Right lobe of liver (tissue), 6 donors: ENCODE data around the gene ZMIZ1. TPM values are rescaled to one million over a fixed set of nuclear protein-coding genes. Genes with fewer than 3 reads are reported as not detected.

Source experiments
- ATAC-seq, 4 donors: fragments of 200-7000 bp; cut with Tn5 transposase; one replicate each; pipeline ENCODE4 v1.9.1; 2020; ENCODE audit warnings: mild to moderate bottlenecking in 4 of 4, moderate library complexity in 4 of 4
- DNase-seq, 3 donors: peaks; one replicate each; pipeline ENCODE4 v3.0.0-alpha.2; 2020
- H3K27ac ChIP-seq, 3 donors: fragments of 200-600 bp; one replicate each; pipeline ENCODE4 v1.8.0; 2022
- H3K27me3 ChIP-seq, 2 donors: fragments of 200-600 bp; one replicate each; pipeline ENCODE4 v1.8.0; 2022
- H3K36me3 ChIP-seq, 4 donors: fragments of 200-600 bp; sonication (generic) in 1 of 4; one replicate each; pipeline versions ENCODE4 v1.5.1 to v1.8.0; 2017 to 2022; ENCODE audit warnings: control low read depth in 1 of 4
- H3K4me1 ChIP-seq, 4 donors: fragments of 200-600 bp; sonication (generic) in 1 of 4; one replicate each; pipeline versions ENCODE4 v1.5.1 to v1.8.0; 2017 to 2022; ENCODE audit warnings: control low read depth in 1 of 4
- H3K4me3 ChIP-seq, 3 donors: fragments of 200-600 bp; one replicate each; pipeline ENCODE4 v1.8.0; 2022
- H3K9me3 ChIP-seq, 4 donors: fragments of 200-600 bp; sonication (generic) in 1 of 4; one replicate each; pipeline versions ENCODE4 v1.5.1 to v1.8.0; 2017 to 2022; ENCODE audit warnings: control low read depth in 1 of 4
- POLR2A ChIP-seq: fragments of 450-650 bp; IDR thresholded peaks from one replicate; pipeline ENCODE4 v1.6.1; 2017; ENCODE audit warnings: antibody characterized with exemption, mild to moderate bottlenecking
- WGBS: methylation state at CpG from one replicate; pipeline ENCODE4 v1.1.6; 2018; ENCODE audit warnings: low coverage, low lambda C conversion rate; ENCODE audit not compliant: insufficient coverage; ENCODE audit errors: missing lambda C conversion rate; 5-methylcytosine and 5-hydroxymethylcytosine counted together
- intact Hi-C, 2 donors: fragments of 100-400 bp; cut with DNase I; formaldehyde crosslinking; loops; one replicate each; pipeline versions ENCODE4 v1.11.2 to v1.14.1; 2022
- total RNA-seq, 6 experiments: library from RNA; depleted of rRNA in 2 of 6; stranded (reverse); fragments of >200 nt in 2 of 6; fragmentation: NEBNext Ultra II Directional in 3 of 6; extraction: Animal tissue kit (Norgen Biotek cat#: 25700) in 3 of 6; gene quantifications; one replicate each; pipeline versions ENCODE4 v1.1.0 to v1.2.4, GENCODE V29; 2016 to 2023
- TF ChIP-seq, protein P1 (sequence below), 4 donors: fragments of 200-600 bp in 3 of 4; fragments of 450-650 bp in 1 of 4; IDR thresholded peaks; one replicate each; pipeline versions ENCODE4 v1.5.1 to v1.8.0; 2016 to 2022; ENCODE audit warnings: antibody characterized with exemption in 4 of 4, mild to moderate bottlenecking in 2 of 4
- donor health status: DM: no; HTN: yes; CAD: no.
- donor health status: DM: no; HTN: no; CAD: no.
- donor health status: DM: no; HTN: no; CAD: no.
- donor health status: DM: no; HTN: yes; CAD: no.
- donor health status: DM: no; HTN: yes; CAD: no.

The ZMIZ1 gene
- total RNA-seq, 6 experiments from 2014 or later = 9.9 to 22.8 (median 12.3) TPM

DNA sequence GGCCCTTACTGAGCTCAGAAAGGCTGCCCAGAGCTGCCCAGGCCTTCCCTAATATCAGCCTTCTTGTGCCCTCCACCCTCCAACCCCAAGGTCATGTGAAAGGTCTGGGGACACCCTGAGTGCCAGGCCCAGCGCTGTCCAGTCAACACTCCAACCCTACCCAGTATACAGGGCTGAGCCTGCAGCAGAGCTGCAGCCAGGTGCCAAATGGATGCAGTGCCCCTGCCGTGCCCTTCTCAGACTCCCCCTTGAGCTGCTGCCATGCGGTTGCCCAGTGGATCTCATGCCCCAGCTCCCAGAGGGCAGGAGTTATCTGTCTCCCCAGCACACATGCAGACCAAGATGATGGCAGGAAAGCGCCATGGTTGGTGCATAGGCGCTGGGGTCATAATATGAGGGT lies 61.5 kb downstream of the ZMIZ1 start:
- H3K27ac ChIP-seq = no peak overlapping the region
- ATAC-seq (no peak), DNase-seq (no peak)
- H3K36me3 ChIP-seq = no peaks in the 10 kb centered on the region
- H3K4me1 ChIP-seq = peaks cover 0 to 42% (median 21%) of the 10 kb centered on the region in 4 donors
- H3K4me3 ChIP-seq = no peak overlapping the region
- no CpG with 5 or more reads among the region's 5 CpGs for whole genome bisulfite sequencing
- TF ChIP-seq POLR2A = no peak
- TF ChIP-seq, protein P1, sequence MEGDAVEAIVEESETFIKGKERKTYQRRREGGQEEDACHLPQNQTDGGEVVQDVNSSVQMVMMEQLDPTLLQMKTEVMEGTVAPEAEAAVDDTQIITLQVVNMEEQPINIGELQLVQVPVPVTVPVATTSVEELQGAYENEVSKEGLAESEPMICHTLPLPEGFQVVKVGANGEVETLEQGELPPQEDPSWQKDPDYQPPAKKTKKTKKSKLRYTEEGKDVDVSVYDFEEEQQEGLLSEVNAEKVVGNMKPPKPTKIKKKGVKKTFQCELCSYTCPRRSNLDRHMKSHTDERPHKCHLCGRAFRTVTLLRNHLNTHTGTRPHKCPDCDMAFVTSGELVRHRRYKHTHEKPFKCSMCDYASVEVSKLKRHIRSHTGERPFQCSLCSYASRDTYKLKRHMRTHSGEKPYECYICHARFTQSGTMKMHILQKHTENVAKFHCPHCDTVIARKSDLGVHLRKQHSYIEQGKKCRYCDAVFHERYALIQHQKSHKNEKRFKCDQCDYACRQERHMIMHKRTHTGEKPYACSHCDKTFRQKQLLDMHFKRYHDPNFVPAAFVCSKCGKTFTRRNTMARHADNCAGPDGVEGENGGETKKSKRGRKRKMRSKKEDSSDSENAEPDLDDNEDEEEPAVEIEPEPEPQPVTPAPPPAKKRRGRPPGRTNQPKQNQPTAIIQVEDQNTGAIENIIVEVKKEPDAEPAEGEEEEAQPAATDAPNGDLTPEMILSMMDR (IDR thresholded peaks at IDR 0.05) = no peak
- no peaks in the 10 kb centered on the region for H3K9me3 ChIP-seq
- intact Hi-C loops = no loop called here
- H3K27me3 ChIP-seq = no peaks in the 10 kb centered on the region

DNA sequence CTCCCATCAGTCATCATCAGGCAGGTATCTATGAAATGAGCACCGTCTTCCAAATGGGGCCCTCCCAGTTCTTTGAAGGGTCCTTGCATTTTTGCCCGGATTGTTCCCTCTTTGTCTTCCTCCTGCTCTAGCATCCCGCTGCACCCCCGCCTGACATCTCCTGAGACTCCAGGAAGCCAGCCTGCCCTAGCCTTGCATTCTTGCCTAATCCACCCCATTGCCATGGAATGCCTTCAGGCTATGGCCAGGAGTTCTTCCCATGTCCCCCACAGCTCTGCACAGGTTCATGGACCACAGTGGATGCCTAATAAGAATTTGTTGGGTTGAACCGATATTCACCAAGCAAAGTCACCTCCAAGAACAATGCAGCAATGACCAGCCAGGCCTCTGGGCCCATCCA lies 62.1 kb downstream of the ZMIZ1 start:
- DNase-seq (no peak), ATAC-seq (no peak)
- no peaks in the 10 kb centered on the region for H3K27me3 ChIP-seq
- no peaks in the 10 kb centered on the region for H3K36me3 ChIP-seq
- peaks cover 0 to 42% (median 21%) of the 10 kb centered on the region in 4 donors for H3K4me1 ChIP-seq
- intact Hi-C loops = no loop called here
- H3K27ac ChIP-seq = no peak overlapping the region
- 90% methylated on average over 2 of the region's 5 CpGs for WGBS
- no peak overlapping the region for H3K4me3 ChIP-seq
- H3K9me3 ChIP-seq = no peaks in the 10 kb centered on the region
- no peak for TF ChIP-seq POLR2A
- TF ChIP-seq, protein P1 (IDR thresholded peaks at IDR 0.05) = no peak

DNA sequence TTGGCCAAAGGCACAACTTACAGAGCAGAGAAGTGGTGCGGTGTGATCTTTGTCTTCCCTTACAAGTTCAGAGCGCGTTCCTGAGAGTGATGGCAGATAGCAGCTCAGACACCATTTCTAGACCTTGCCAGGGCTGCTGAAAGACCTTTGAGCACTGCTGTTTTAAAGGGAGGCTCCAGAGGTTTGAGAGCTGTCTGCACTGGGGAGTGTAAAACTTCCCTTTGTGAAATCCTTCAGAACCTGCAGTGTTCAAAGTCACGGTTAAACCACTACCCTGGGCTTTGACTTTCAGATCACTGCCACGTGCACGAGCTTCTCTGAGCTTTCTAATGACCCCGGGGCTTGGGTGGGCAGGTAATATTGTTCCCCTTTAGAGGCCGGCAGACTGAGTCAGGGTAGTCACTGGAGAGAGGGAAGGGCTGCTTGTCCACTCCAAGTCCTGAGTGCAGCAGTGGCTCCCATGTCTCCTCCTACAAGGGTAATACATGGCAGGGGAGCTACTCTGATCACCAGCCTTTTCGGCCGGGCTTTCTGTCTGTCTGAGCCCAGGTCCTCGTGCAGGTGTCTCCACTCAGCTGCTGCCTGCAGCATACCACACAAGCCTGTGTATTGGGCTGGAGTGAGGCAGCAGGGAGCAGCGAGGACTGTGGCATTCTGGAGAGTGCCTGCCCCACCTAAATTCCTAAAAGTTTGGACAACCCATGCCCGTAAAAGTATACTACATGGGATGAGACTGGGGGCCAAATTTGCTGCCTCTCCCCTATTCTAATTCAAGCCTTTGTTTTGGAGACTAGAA lies 63.3 kb downstream of the ZMIZ1 start:
- no peak for TF ChIP-seq POLR2A
- TF ChIP-seq, protein P1 (IDR thresholded peaks at IDR 0.05) = no peak
- WGBS = 76% methylated on average over 4 of the region's 13 CpGs
- DNase-seq = no peak
- H3K4me3 ChIP-seq = no peak overlapping the region
- no peak for ATAC-seq
- intact Hi-C loops = no loop called here
- H3K27ac ChIP-seq = no peak overlapping the region
- no peaks in the 10 kb centered on the region for H3K36me3 ChIP-seq
- no peaks in the 10 kb centered on the region for H3K9me3 ChIP-seq
- H3K4me1 ChIP-seq = peaks cover 0 to 32% (median 18%) of the 10 kb centered on the region in 4 donors
- no peaks in the 10 kb centered on the region for H3K27me3 ChIP-seq

DNA sequence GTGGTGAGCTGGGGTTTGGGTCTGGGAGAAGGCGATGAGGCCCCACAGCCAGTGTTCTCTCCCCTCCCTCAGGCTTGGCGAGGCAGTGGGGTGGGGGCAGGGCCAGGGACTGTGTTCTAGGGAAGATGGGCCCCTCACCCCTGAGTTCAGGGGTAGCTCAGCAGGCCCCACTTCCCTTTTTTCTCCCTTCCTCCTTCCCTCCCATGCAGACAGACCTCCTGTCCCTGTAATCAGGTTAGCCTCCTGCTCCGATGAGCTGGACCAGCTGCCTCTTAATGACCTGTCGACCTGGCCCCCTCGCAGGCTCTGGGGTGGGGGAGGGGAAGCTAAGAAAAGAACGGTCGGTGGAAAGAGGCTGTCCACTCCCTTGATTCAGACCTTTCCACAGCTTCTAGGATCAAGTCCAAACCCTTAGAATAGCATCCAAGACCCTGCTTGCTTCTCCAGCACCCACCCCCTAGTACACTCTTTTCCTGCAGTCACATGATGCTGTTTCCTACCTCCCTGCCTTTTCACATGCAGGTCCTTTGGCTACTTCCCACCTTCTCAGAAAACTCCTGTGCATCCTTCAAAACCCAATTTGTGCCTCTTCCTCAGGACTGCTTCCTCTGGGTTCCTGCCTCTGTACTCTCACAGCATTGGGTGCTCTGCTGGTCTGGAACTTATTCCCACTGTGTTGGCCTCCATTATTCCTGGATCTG lies 64.1 kb downstream of the ZMIZ1 start:
- intact Hi-C loops = no loop called here
- H3K27ac ChIP-seq = no peak overlapping the region

More for the DNA sequence above, 64.1 kb downstream of the ZMIZ1 start:
- no peaks in the 10 kb centered on the region for H3K9me3 ChIP-seq
- TF ChIP-seq, protein P1 (IDR thresholded peaks at IDR 0.05) = no peak
- no peak for TF ChIP-seq POLR2A
- peaks cover 0 to 24% (median 13%) of the 10 kb centered on the region in 4 donors for H3K4me1 ChIP-seq
- ATAC-seq (no peak), DNase-seq (no peak)
- 47% methylated on average over 3 of the region's 7 CpGs for WGBS
- no peaks in the 10 kb centered on the region for H3K36me3 ChIP-seq
- H3K4me3 ChIP-seq = no peak overlapping the region
- no peaks in the 10 kb centered on the region for H3K27me3 ChIP-seq
